Trophoblast cell (in vitro differentiated cells and primary cell): ENCODE results near the gene IQCK.

Source experiments
- DNase-seq, 2 donors: peaks; one replicate each; pipeline ENCODE4 v3.0.0-alpha.2; 2016
- H2AFZ ChIP-seq: 2 replicates; pipeline ENCODE4 v1.6.1; 2013; ENCODE audit warnings: low read length, moderate library complexity, mild to moderate bottlenecking; ENCODE audit not compliant: insufficient read depth, poor library complexity
- H2AK5ac ChIP-seq: 2 replicates; pipeline ENCODE4 v1.6.1; 2013; ENCODE audit warnings: mild to moderate bottlenecking, low read length
- H2BK120ac ChIP-seq: 2 replicates; pipeline ENCODE4 v1.6.1; 2013; ENCODE audit warnings: low read length, mild to moderate bottlenecking, moderate library complexity; ENCODE audit not compliant: insufficient read depth, poor library complexity
- H2BK12ac ChIP-seq: 2 replicates; pipeline ENCODE4 v1.6.1; 2013; ENCODE audit warnings: mild to moderate bottlenecking, low read length, moderate library complexity
- H2BK5ac ChIP-seq: 2 replicates; pipeline ENCODE4 v1.6.1; 2013; ENCODE audit warnings: low read length, low read depth, moderate library complexity, mild to moderate bottlenecking; ENCODE audit not compliant: poor library complexity
- H3K14ac ChIP-seq: 2 replicates; pipeline ENCODE4 v1.6.1; 2013; ENCODE audit warnings: mild to moderate bottlenecking, low read length
- H3K18ac ChIP-seq: 2 replicates; pipeline ENCODE4 v1.6.1; 2013; ENCODE audit warnings: mild to moderate bottlenecking, low read length
- H3K23ac ChIP-seq: 2 replicates; pipeline ENCODE4 v1.6.1; 2013; ENCODE audit warnings: low read length
- H3K27ac ChIP-seq: 2 replicates; pipeline ENCODE4 v1.5.1; 2013; ENCODE audit warnings: low read depth, mild to moderate bottlenecking, inconsistent platforms, low read length, moderate library complexity
- H3K27me3 ChIP-seq: 2 replicates; pipeline ENCODE4 v1.6.1; 2013; ENCODE audit warnings: inconsistent platforms, mild to moderate bottlenecking, low read length, moderate library complexity; ENCODE audit not compliant: insufficient read depth
- H3K36me3 ChIP-seq, 2 experiments: 1 replicate in 1 of 2; 2 replicates in 1 of 2; pipeline ENCODE4 v1.6.1; 2013; ENCODE audit warnings: low read length in 2 of 2, mild to moderate bottlenecking in 2 of 2, moderate library complexity in 1 of 2; ENCODE audit not compliant: insufficient read depth in 2 of 2, control insufficient read depth in 1 of 2
- H3K4ac ChIP-seq: 2 replicates; pipeline ENCODE4 v1.6.1; 2013; ENCODE audit warnings: low read depth, mild to moderate bottlenecking, low read length, moderate library complexity
- H3K4me1 ChIP-seq, 2 experiments: 1 replicate in 1 of 2; 2 replicates in 1 of 2; pipeline ENCODE4 v1.6.1; 2013; ENCODE audit warnings: low read length in 2 of 2, mild to moderate bottlenecking in 2 of 2, moderate library complexity in 1 of 2; ENCODE audit not compliant: insufficient read depth in 2 of 2, control insufficient read depth in 1 of 2
- H3K4me2 ChIP-seq: 2 replicates; pipeline ENCODE4 v1.6.1; 2013; ENCODE audit warnings: inconsistent platforms, mild to moderate bottlenecking, low read length, moderate library complexity
- H3K4me3 ChIP-seq: 2 replicates; pipeline ENCODE4 v1.5.1; 2013; ENCODE audit warnings: mild to moderate bottlenecking, low read depth, low read length, inconsistent platforms
- H3K79me1 ChIP-seq: one replicate; pipeline ENCODE4 v1.6.1; 2013; ENCODE audit warnings: low read length
- H3K79me2 ChIP-seq: 2 replicates; pipeline ENCODE4 v1.6.1; 2013; ENCODE audit warnings: low read length, mild to moderate bottlenecking; ENCODE audit not compliant: control insufficient read depth, insufficient read depth, poor library complexity
- H3K9ac ChIP-seq: 2 replicates; pipeline ENCODE4 v1.6.1; 2013; ENCODE audit warnings: mild to moderate bottlenecking, low read length
- H3K9me3 ChIP-seq: 2 replicates; pipeline ENCODE4 v1.6.1; 2013; ENCODE audit warnings: low read depth, mild to moderate bottlenecking, control low read depth, inconsistent platforms, low read length; ENCODE audit not compliant: insufficient read depth
- H4K12ac ChIP-seq: 2 replicates; pipeline ENCODE4 v1.6.1; 2013; ENCODE audit warnings: low read depth, mild to moderate bottlenecking, low read length, moderate library complexity
- H4K8ac ChIP-seq: 2 replicates; pipeline ENCODE4 v1.6.1; 2013; ENCODE audit warnings: low read depth, mild to moderate bottlenecking, low read length, moderate library complexity
- H4K91ac ChIP-seq: one replicate; pipeline ENCODE4 v1.6.1; 2013; ENCODE audit warnings: low read depth, mild to moderate bottlenecking, low read length, moderate library complexity
- WGBS: extraction: QIAGEN DNeasy Blood & Tissue Kit; methylation state at CpG from one replicate; pipeline ENCODE4 v1.1.7; 2013; ENCODE audit warnings: missing lambda C conversion rate; ENCODE audit not compliant: insufficient read length, insufficient coverage; ENCODE audit errors: extremely low coverage; 5-methylcytosine and 5-hydroxymethylcytosine counted together

Gene IQCK

GRCh38 chr16:19878757-19879156 lies 160.7 kb downstream of the IQCK start:
- Histone ChIP-seq H3K4me2 (no peak overlapping the region), H3K27me3 (no peaks in the 10 kb centered on the region), H3K4me1 (peaks cover 1 to 9% of the 10 kb centered on the region in 2 experiments), H3K79me2 (peaks cover 2% of the 10 kb centered on the region), H3K27ac (no peak overlapping the region), H4K12ac (no peak overlapping the region), H4K8ac (no peak overlapping the region), H3K18ac (no peak overlapping the region), H2BK120ac (no peak overlapping the region), H3K23ac (no peak overlapping the region), H3K4me3 (no peak overlapping the region), H4K91ac (no peak overlapping the region), H2AK5ac (no peak overlapping the region), H3K9me3 (no peaks in the 10 kb centered on the region), H3K79me1 (peaks cover 4% of the 10 kb centered on the region), H3K14ac (no peak overlapping the region), H3K4ac (no peak overlapping the region), H3K9ac (no peak overlapping the region), H2AFZ (no peak overlapping the region), H2BK12ac (no peak overlapping the region), H3K36me3 (peaks cover 0 to 2% of the 10 kb centered on the region in 2 experiments), H2BK5ac (no peak overlapping the region)
- WGBS = no CpG with 5 or more reads among the region's 11 CpGs
- DNase-seq = no peak

GRCh38 chr16:19879241-19879792 lies 161.2 kb downstream of the IQCK start:
- Histone ChIP-seq H3K9ac (no peak overlapping the region), H3K23ac (no peak overlapping the region), H3K79me1 (peaks cover 5% of the 10 kb centered on the region), H3K27me3 (no peaks in the 10 kb centered on the region), H2BK12ac (no peak overlapping the region), H3K18ac (no peak overlapping the region), H4K91ac (no peak overlapping the region), H3K79me2 (peaks cover 4% of the 10 kb centered on the region), H3K14ac (no peak overlapping the region), H3K4me3 (no peak overlapping the region), H3K27ac (no peak overlapping the region), H4K12ac (no peak overlapping the region), H3K36me3 (peaks cover 0 to 2% of the 10 kb centered on the region in 2 experiments), H4K8ac (no peak overlapping the region), H2AK5ac (no peak overlapping the region), H2AFZ (no peak overlapping the region), H3K9me3 (no peaks in the 10 kb centered on the region), H2BK5ac (no peak overlapping the region), H3K4ac (no peak overlapping the region), H2BK120ac (no peak overlapping the region), H3K4me2 (no peak overlapping the region), H3K4me1 (peaks cover 1 to 9% of the 10 kb centered on the region in 2 experiments)
- no CpG with 5 or more reads among the region's 13 CpGs for WGBS
- DNase-seq = peak; percentile 44 to 65

DNA sequence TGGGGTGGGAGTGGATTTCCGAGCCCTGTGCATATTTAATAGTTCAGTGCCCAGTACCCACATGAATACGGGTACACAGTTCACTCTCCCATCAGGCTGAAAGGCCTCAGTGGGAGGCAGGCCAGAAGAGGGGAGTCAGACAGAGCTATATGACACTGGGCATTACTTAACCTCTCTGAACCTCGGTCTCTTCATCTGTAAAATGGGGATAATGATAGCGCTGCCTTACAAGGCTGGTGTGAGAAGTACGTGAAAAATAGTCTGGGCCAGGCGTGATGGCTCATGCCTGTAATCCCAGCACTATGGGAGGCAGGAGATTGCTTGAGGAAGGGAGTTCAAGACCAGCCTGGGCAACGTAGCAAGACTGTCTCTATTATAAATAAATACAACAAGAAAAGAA lies 163.0 kb downstream of the IQCK start:
- peaks cover 4% of the 10 kb centered on the region for H3K79me2 ChIP-seq
- no peak overlapping the region for H4K12ac ChIP-seq
- H2BK5ac ChIP-seq = no peak overlapping the region
- no peak overlapping the region for H3K23ac ChIP-seq
- no peak overlapping the region for H3K14ac ChIP-seq
- H3K4me2 ChIP-seq = no peak overlapping the region
- WGBS = no CpG with 5 or more reads among the region's 7 CpGs
- H2AFZ ChIP-seq = no peak overlapping the region
- no peak overlapping the region for H4K8ac ChIP-seq
- no peak overlapping the region for H3K18ac ChIP-seq
- DNase-seq = no peak
- no peak overlapping the region for H3K9ac ChIP-seq
- H3K27me3 ChIP-seq = no peaks in the 10 kb centered on the region
- no peaks in the 10 kb centered on the region for H3K36me3 ChIP-seq
- H2BK120ac ChIP-seq = no peak overlapping the region
- H2BK12ac ChIP-seq = no peak overlapping the region
- H3K4ac ChIP-seq = no peak overlapping the region
- H4K91ac ChIP-seq = no peak overlapping the region
- peaks cover 8% of the 10 kb centered on the region for H3K79me1 ChIP-seq
- no peak overlapping the region for H3K4me3 ChIP-seq
- H2AK5ac ChIP-seq = no peak overlapping the region
- H3K9me3 ChIP-seq = peaks cover 5% of the 10 kb centered on the region
- peaks cover 1 to 9% of the 10 kb centered on the region in 2 experiments for H3K4me1 ChIP-seq
- H3K27ac ChIP-seq = no peak overlapping the region

GRCh38 chr16:19881783-19882182 lies 163.7 kb downstream of the IQCK start:
- Histone ChIP-seq H4K12ac (no peak overlapping the region), H3K14ac (no peak overlapping the region), H3K18ac (no peak overlapping the region), H4K8ac (no peak overlapping the region), H3K4me1 (peaks cover 1 to 5% of the 10 kb centered on the region in 2 experiments), H3K27ac (no peak overlapping the region), H3K9ac (no peak overlapping the region), H3K4me3 (no peak overlapping the region), H3K23ac (no peak overlapping the region), H3K27me3 (no peaks in the 10 kb centered on the region), H2BK5ac (no peak overlapping the region), H4K91ac (no peak overlapping the region), H2BK12ac (no peak overlapping the region), H3K36me3 (no peaks in the 10 kb centered on the region), H3K79me2 (peaks cover 4% of the 10 kb centered on the region), H3K9me3 (peaks cover 5% of the 10 kb centered on the region), H2BK120ac (no peak overlapping the region), H2AFZ (no peak overlapping the region), H2AK5ac (no peak overlapping the region), H3K4ac (no peak overlapping the region), H3K79me1 (peaks cover 8% of the 10 kb centered on the region), H3K4me2 (no peak overlapping the region)
- no peak for DNase-seq
- WGBS = no CpG with 5 or more reads among the region's 6 CpGs
